MG63 (cell line): ENCODE results near the gene NDUFB5. TPM values are rescaled to one million over a fixed set of nuclear protein-coding genes. Genes with fewer than 3 reads are reported as not detected.
"Not testable (repeated sequence)": the region's sequence is repeated elsewhere in the genome, so short reads cannot be mapped to it uniquely, and the experiment has no call there.

Source experiments
- DNase-seq: peaks from one replicate; pipeline ENCODE4 v3.0.0-alpha.2; 2020
- H3K27me3 ChIP-seq: fragments of 250-450 bp; sonication (Bioruptor Pico); 2 replicates; pipeline ENCODE4 v1.5.1; 2020; ENCODE audit warnings: mild to moderate bottlenecking, moderate library complexity
- H3K36me3 ChIP-seq: fragments of 250-450 bp; sonication (Bioruptor Pico); 2 replicates; pipeline ENCODE4 v1.5.1; 2020; ENCODE audit warnings: mild to moderate bottlenecking, moderate library complexity
- H3K4me3 ChIP-seq: fragments of 250-450 bp; sonication (Bioruptor Pico); 2 replicates; pipeline ENCODE4 v1.5.1; 2020; ENCODE audit warnings: mild to moderate bottlenecking, moderate library complexity
- H3K9me3 ChIP-seq: fragments of 250-450 bp; sonication (Bioruptor Pico); 2 replicates; pipeline ENCODE4 v1.5.1; 2020; ENCODE audit warnings: mild to moderate bottlenecking, moderate library complexity
- total RNA-seq: library from RNA; depleted of rRNA; stranded (reverse); fragments of >200 nt; shearing (Covaris generic); gene quantifications from 2 replicates; pipeline ENCODE4 v1.2.3, GENCODE V29; 2014; ENCODE audit warnings: low replicate concordance

The NDUFB5 gene
- total RNA-seq, 1 experiment from 2014 or later: 192 TPM

GRCh38 chr3:179613807-179614206 is 9.2 kb downstream of the NDUFB5 start:
- Histone ChIP-seq H3K36me3 (peaks cover 37% of the 10 kb centered on the region), H3K4me3 (no peak overlapping the region), H3K27me3 (no peaks in the 10 kb centered on the region), H3K9me3 (no peaks in the 10 kb centered on the region)
- DNase-seq: no peak

- Histone ChIP-seq H3K27me3 (no peaks in the 10 kb centered on the region), H3K36me3 (peaks cover 48% of the 10 kb centered on the region), H3K9me3 (no peaks in the 10 kb centered on the region), H3K4me3 (no peak overlapping the region)
- no peak for DNase-seq
These were observed 11.0 kb downstream of the NDUFB5 start for GRCh38 chr3:179615458-179616173.

GRCh38 chr3:179622023-179622422 is 17.4 kb downstream of the NDUFB5 start:
- Histone ChIP-seq H3K27me3 (no peaks in the 10 kb centered on the region), H3K9me3 (no peaks in the 10 kb centered on the region), H3K4me3 (no peak overlapping the region), H3K36me3 (peaks cover 65% of the 10 kb centered on the region)
- peak; percentile 2 for DNase-seq

- H3K4me3 ChIP-seq: no peak overlapping the region
- peaks cover 44% of the 10 kb centered on the region for H3K36me3 ChIP-seq
- DNase-seq: no peak
- no peaks in the 10 kb centered on the region for H3K9me3 ChIP-seq
- no peaks in the 10 kb centered on the region for H3K27me3 ChIP-seq
These were observed 19.9 kb downstream of the NDUFB5 start for GRCh38 chr3:179624451-179624850.

GRCh38 chr3:179630753-179631451 is 26.3 kb downstream of the NDUFB5 start:
- Histone ChIP-seq H3K4me3 (no peak overlapping the region), H3K9me3 (no peaks in the 10 kb centered on the region), H3K27me3 (no peaks in the 10 kb centered on the region), H3K36me3 (no peaks in the 10 kb centered on the region; the same call in 1 of the 2 replicates)
- DNase-seq: no peak

- no peaks in the 10 kb centered on the region for H3K27me3 ChIP-seq
- DNase-seq: no peak
- no peaks in the 10 kb centered on the region for H3K9me3 ChIP-seq
- H3K36me3 ChIP-seq: no peaks in the 10 kb centered on the region
- H3K4me3 ChIP-seq: no peak overlapping the region
These were observed 35.9 kb downstream of the NDUFB5 start for GRCh38 chr3:179640469-179640868.

GRCh38 chr3:179642871-179643270 is 38.3 kb downstream of the NDUFB5 start:
- Histone ChIP-seq H3K27me3 (no peaks in the 10 kb centered on the region), H3K36me3 (no peaks in the 10 kb centered on the region), H3K4me3 (no peak overlapping the region), H3K9me3 (no peaks in the 10 kb centered on the region)
- DNase-seq: no peak

- not testable (repeated sequence) for DNase-seq
These were observed 39.2 kb downstream of the NDUFB5 start for GRCh38 chr3:179643837-179644236.

GRCh38 chr3:179646177-179646576 is 41.6 kb downstream of the NDUFB5 start:
- Histone ChIP-seq H3K36me3 (no peaks in the 10 kb centered on the region), H3K4me3 (no peak overlapping the region), H3K9me3 (no peaks in the 10 kb centered on the region), H3K27me3 (no peaks in the 10 kb centered on the region)
- DNase-seq: no peak

More at GRCh38 chr3:179643837-179644236, 39.2 kb downstream of the NDUFB5 start:
- H3K9me3 ChIP-seq, H3K4me3 ChIP-seq, H3K36me3 ChIP-seq, H3K27me3 ChIP-seq: not testable (repeated sequence)

GRCh38 chr3:179651687-179652446 is 47.3 kb downstream of the NDUFB5 start:
- DNase-seq: no peak
- Histone ChIP-seq H3K4me3 (peak overlapping the region; percentile 94), H3K36me3 (peaks cover 7% of the 10 kb centered on the region; the same call in 1 of the 2 replicates), H3K27me3 (no peaks in the 10 kb centered on the region), H3K9me3 (no peaks in the 10 kb centered on the region)

- Histone ChIP-seq H3K4me3 (peak within 1 kb of the TSS; percentile 94), H3K27me3 (no peaks in the 10 kb centered on the region), H3K36me3 (peaks cover 7% of the 10 kb centered on the region; the same call in 1 of the 2 replicates), H3K9me3 (no peaks in the 10 kb centered on the region)
- peak; percentile 85 for DNase-seq
These were observed 48.0 kb downstream of the NDUFB5 start, which contains the start of gene USP13 for GRCh38 chr3:179652447-179653095. USP13 (plus strand) TSS chr3:179653040; CDS start chr3:179653226, 186 bp downstream.

- H3K4me3 ChIP-seq: peak overlapping the region; percentile 94
- H3K36me3 ChIP-seq: peaks cover 7% of the 10 kb centered on the region; the same call in 1 of the 2 replicates
- no peaks in the 10 kb centered on the region for H3K27me3 ChIP-seq
- no peaks in the 10 kb centered on the region for H3K9me3 ChIP-seq
- peak; percentile 79 for DNase-seq
These were observed 48.7 kb downstream of the NDUFB5 start for GRCh38 chr3:179653096-179653797.

- no peak for DNase-seq
- H3K27me3 ChIP-seq: no peaks in the 10 kb centered on the region
- H3K36me3 ChIP-seq: peaks cover 7% of the 10 kb centered on the region; the same call in 1 of the 2 replicates
- H3K9me3 ChIP-seq: no peaks in the 10 kb centered on the region
- peak overlapping the region; percentile 94 for H3K4me3 ChIP-seq
These were observed 50.6 kb downstream of the NDUFB5 start for GRCh38 chr3:179655236-179655635.

- DNase-seq: no peak
- Histone ChIP-seq H3K36me3 (peaks cover 7% of the 10 kb centered on the region; the same call in 1 of the 2 replicates), H3K9me3 (no peaks in the 10 kb centered on the region; the same call in 1 of the 2 replicates)
These were observed 54.0 kb downstream of the NDUFB5 start for GRCh38 chr3:179658606-179659005.

GRCh38 chr3:179660872-179661271 is 56.3 kb downstream of the NDUFB5 start:
- no peaks in the 10 kb centered on the region; the same call in 1 of the 2 replicates for H3K9me3 ChIP-seq
- no peak overlapping the region for H3K4me3 ChIP-seq
- H3K27me3 ChIP-seq: no peaks in the 10 kb centered on the region
- peaks cover 3% of the 10 kb centered on the region; the same call in 1 of the 2 replicates for H3K36me3 ChIP-seq
- DNase-seq: no peak

More at GRCh38 chr3:179658606-179659005, 54.0 kb downstream of the NDUFB5 start:
- no peak overlapping the region for H3K4me3 ChIP-seq
- H3K27me3 ChIP-seq: no peaks in the 10 kb centered on the region

GRCh38 chr3:179661777-179662176 is 57.2 kb downstream of the NDUFB5 start:
- Histone ChIP-seq H3K9me3 (no peaks in the 10 kb centered on the region; the same call in 1 of the 2 replicates), H3K4me3 (no peak overlapping the region), H3K36me3 (no peaks in the 10 kb centered on the region), H3K27me3 (no peaks in the 10 kb centered on the region)
- DNase-seq: no peak
